Endothelial cell of umbilical vein (primary cell): ENCODE data around the gene SPTB.

Experiments
- EZH2 ChIP-seq: IDR thresholded peaks from 2 replicates; pipeline ENCODE4 v1.6.1; 2012; ENCODE audit warnings: borderline replicate concordance, low read depth, mild to moderate bottlenecking, moderate library complexity, low read length, inconsistent platforms; ENCODE audit not compliant: severe bottlenecking
- GATA2 ChIP-seq: IDR thresholded peaks from 2 replicates; pipeline ENCODE4 v1.7.0; 2011; ENCODE audit warnings: low read depth, mild to moderate bottlenecking, moderate library complexity, mixed read lengths, low read length; ENCODE audit not compliant: insufficient read length, insufficient read depth
- JUN ChIP-seq: IDR thresholded peaks from 2 replicates; pipeline ENCODE4 v1.6.1; 2011; ENCODE audit warnings: borderline replicate concordance, low read depth; ENCODE audit not compliant: insufficient read length, insufficient read depth
- MYC ChIP-seq: IDR thresholded peaks from one replicate; pipeline ENCODE4 v1.6.1; 2011; ENCODE audit warnings: mild to moderate bottlenecking, low read depth, low read length
- POLR2A ChIP-seq: IDR thresholded peaks from 2 replicates; pipeline ENCODE4 v1.6.1; 2012; ENCODE audit warnings: low read depth, mild to moderate bottlenecking, control low read depth, low read length
- POLR2AphosphoS5 ChIP-seq: IDR thresholded peaks from 2 replicates; pipeline ENCODE4 v1.6.1; 2012; ENCODE audit warnings: low read depth, mild to moderate bottlenecking, control low read depth, low read length, moderate library complexity; ENCODE audit not compliant: insufficient read depth
- TF ChIP-seq, protein P1 (sequence below), 2 donors: IDR thresholded peaks; 1 replicate in 1 of 2; 2 replicates in 1 of 2; pipeline ENCODE4 v1.5.1; 2011; ENCODE audit warnings: low read length in 2 of 2, mild to moderate bottlenecking in 2 of 2, moderate library complexity in 2 of 2, control low read depth in 1 of 2, inconsistent platforms in 1 of 2, low read depth in 1 of 2; ENCODE audit not compliant: insufficient read depth in 1 of 2; ENCODE audit errors: extremely low read depth in 1 of 2
- TF ChIP-seq, protein P2 (sequence below): IDR thresholded peaks from 2 replicates; pipeline ENCODE4 v1.6.1; 2011; ENCODE audit not compliant: insufficient read depth, insufficient read length

- TF ChIP-seq POLR2AphosphoS5 (no peak), POLR2A (no peak), EZH2 (no peak), MYC (no peak), GATA2 (no peak), JUN (no peak)
- TF ChIP-seq, protein P1, sequence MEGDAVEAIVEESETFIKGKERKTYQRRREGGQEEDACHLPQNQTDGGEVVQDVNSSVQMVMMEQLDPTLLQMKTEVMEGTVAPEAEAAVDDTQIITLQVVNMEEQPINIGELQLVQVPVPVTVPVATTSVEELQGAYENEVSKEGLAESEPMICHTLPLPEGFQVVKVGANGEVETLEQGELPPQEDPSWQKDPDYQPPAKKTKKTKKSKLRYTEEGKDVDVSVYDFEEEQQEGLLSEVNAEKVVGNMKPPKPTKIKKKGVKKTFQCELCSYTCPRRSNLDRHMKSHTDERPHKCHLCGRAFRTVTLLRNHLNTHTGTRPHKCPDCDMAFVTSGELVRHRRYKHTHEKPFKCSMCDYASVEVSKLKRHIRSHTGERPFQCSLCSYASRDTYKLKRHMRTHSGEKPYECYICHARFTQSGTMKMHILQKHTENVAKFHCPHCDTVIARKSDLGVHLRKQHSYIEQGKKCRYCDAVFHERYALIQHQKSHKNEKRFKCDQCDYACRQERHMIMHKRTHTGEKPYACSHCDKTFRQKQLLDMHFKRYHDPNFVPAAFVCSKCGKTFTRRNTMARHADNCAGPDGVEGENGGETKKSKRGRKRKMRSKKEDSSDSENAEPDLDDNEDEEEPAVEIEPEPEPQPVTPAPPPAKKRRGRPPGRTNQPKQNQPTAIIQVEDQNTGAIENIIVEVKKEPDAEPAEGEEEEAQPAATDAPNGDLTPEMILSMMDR (IDR thresholded peaks at IDR 0.05; ENCODE audit: extremely low read depth in 1 of 2, insufficient read depth in 1 of 2, low read depth in 1 of 2, low read length in 2 of 2), result no peak
- TF ChIP-seq, protein P2, sequence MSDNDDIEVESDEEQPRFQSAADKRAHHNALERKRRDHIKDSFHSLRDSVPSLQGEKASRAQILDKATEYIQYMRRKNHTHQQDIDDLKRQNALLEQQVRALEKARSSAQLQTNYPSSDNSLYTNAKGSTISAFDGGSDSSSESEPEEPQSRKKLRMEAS, result no peak
Observed at GRCh38 chr14:64790478-64790877, 89.2 kb downstream of the SPTB start.
